Measurements from ENCODE around the gene IL17B.

DNA sequence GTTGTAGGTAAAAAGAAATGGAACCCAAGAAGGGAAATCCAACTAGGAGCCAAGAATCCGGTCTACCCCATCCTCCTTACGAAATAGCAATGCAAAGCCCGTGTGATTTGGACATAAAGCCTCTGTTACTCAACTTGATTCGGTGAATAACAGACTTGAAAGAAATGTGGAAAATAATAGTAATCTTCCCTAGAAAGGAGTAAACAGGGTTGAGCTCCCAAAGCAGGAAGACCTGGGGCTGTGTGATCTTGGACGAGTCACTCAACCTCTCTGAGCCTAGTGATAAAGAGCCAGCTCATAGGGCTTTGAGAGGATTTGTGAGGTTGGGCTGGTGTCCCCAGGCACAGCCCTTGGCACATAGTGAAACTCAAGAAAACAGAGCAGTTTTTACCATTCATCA is 42.7 kb upstream of the IL17B start:
- TF ChIP-seq, protein P1, sequence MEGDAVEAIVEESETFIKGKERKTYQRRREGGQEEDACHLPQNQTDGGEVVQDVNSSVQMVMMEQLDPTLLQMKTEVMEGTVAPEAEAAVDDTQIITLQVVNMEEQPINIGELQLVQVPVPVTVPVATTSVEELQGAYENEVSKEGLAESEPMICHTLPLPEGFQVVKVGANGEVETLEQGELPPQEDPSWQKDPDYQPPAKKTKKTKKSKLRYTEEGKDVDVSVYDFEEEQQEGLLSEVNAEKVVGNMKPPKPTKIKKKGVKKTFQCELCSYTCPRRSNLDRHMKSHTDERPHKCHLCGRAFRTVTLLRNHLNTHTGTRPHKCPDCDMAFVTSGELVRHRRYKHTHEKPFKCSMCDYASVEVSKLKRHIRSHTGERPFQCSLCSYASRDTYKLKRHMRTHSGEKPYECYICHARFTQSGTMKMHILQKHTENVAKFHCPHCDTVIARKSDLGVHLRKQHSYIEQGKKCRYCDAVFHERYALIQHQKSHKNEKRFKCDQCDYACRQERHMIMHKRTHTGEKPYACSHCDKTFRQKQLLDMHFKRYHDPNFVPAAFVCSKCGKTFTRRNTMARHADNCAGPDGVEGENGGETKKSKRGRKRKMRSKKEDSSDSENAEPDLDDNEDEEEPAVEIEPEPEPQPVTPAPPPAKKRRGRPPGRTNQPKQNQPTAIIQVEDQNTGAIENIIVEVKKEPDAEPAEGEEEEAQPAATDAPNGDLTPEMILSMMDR (IDR thresholded peaks at IDR 0.05; ENCODE audit: low read depth, low read length, poor library complexity, severe bottlenecking), result no peak
- no peak for TF ChIP-seq EZH2phosphoT487 (IDR thresholded peaks at IDR 0.05; ENCODE audit: borderline replicate concordance, low read length)

All from DOHH2 (cell line).